Panc1 (cell line): Measurements from ENCODE around the gene CTR9.

ENCODE experiments used
- CTCF ChIP-seq: fragments of 450-650 bp; IDR thresholded peaks from 2 replicates; pipeline ENCODE4 v1.5.1; 2017; ENCODE audit warnings: mild to moderate bottlenecking
- POLR2AphosphoS5 ChIP-seq: IDR thresholded peaks from 2 replicates; pipeline ENCODE4 v1.6.1; 2012; ENCODE audit warnings: mild to moderate bottlenecking, low read depth, low read length, moderate library complexity
- SIN3A ChIP-seq: IDR thresholded peaks from 2 replicates; pipeline ENCODE4 v1.6.1; 2012; ENCODE audit warnings: low read depth, mild to moderate bottlenecking, low read length, moderate library complexity, borderline replicate concordance; ENCODE audit not compliant: insufficient read depth
- TCF7L2 ChIP-seq: IDR thresholded peaks from 2 replicates; pipeline ENCODE4 v1.6.1; 2011; ENCODE audit warnings: mild to moderate bottlenecking, low read depth, low read length, inconsistent platforms

DNA sequence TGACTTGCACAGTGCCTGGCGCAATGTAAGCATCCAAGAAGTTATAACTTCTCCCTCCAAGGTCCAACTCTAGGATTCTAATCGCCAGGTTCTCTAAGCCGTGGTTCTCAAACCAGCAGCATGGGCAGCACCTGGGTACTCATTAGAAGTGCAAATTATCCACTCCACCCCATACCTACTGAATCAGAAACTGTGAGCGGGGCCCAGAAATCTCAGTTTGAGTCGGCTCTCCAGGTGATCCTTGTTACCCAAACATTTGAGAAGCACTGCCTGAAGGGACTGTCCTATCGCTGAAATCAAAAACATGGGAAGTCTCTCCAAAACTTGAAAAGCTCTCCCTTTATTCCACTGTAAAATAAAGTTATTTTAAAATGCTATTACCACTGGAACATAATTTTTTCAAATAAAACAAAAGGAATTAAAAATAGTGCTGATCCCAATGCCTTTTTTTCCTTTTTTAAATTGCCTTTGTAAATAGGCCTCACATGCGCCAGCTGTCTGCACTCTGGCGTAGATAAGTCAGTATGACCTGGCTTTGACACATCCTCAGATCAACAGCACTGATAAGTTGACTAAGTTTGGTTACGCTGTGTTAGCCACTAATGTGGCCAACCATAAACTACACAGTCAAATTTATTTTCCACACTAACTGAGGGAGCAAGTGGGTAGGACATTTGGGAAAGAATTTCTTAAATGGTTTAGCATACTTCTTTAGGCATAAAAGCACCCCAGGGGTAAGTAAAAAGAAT, 8.4 kb upstream of the CTR9 start:
- 0 out of 2 replicates have a peak, but pooled peaks have one; percentile 11 for TF ChIP-seq CTCF
- no peak for TF ChIP-seq TCF7L2
- no peak for TF ChIP-seq POLR2AphosphoS5
- no peak for TF ChIP-seq SIN3A
